Stimulated activated effector memory CD8-positive, alpha-beta T cell treated with anti-CD3 and anti-CD28 coated beads, Interleukin-12 subunit alpha, Interleukin-12 subunit beta, amount 100 ng/mL, for 72 hours (primary cell): Measurements from ENCODE around the gene MYH10.
A peak's percentile ranks its signal among the peaks of the same experiment; 100 is the strongest.
"Not testable (repeated sequence)": the region's sequence is repeated elsewhere in the genome, so short reads cannot be mapped to it uniquely, and the experiment has no call there.

Experiments used
- ATAC-seq: fragments of 150-1000 bp; cut with Tn5 transposase; 2 replicates; pipeline ENCODE4 v1.10.0; 2021
- DNase-seq, 2 donors: peaks; one replicate each; pipeline ENCODE4 v3.0.0; 2021 to 2022; ENCODE audit warnings: low spot score in 2 of 2
- H3K27ac Mint-ChIP-seq: one replicate; pipeline ENCODE4 v1.8.0; 2022; ENCODE audit warnings: mild to moderate bottlenecking, mixed read lengths
- H3K36me3 Mint-ChIP-seq: one replicate; pipeline ENCODE4 v1.8.0; 2022; ENCODE audit warnings: mild to moderate bottlenecking, mixed read lengths
- H3K4me1 Mint-ChIP-seq: one replicate; pipeline ENCODE4 v1.8.0; 2022; ENCODE audit warnings: mixed read lengths
- H3K4me3 Mint-ChIP-seq: one replicate; pipeline ENCODE4 v1.8.0; 2022; ENCODE audit warnings: mild to moderate bottlenecking, mixed read lengths
- H3K9me3 Mint-ChIP-seq: one replicate; pipeline ENCODE4 v1.8.0; 2022; ENCODE audit warnings: mixed read lengths

The MYH10 gene

DNA sequence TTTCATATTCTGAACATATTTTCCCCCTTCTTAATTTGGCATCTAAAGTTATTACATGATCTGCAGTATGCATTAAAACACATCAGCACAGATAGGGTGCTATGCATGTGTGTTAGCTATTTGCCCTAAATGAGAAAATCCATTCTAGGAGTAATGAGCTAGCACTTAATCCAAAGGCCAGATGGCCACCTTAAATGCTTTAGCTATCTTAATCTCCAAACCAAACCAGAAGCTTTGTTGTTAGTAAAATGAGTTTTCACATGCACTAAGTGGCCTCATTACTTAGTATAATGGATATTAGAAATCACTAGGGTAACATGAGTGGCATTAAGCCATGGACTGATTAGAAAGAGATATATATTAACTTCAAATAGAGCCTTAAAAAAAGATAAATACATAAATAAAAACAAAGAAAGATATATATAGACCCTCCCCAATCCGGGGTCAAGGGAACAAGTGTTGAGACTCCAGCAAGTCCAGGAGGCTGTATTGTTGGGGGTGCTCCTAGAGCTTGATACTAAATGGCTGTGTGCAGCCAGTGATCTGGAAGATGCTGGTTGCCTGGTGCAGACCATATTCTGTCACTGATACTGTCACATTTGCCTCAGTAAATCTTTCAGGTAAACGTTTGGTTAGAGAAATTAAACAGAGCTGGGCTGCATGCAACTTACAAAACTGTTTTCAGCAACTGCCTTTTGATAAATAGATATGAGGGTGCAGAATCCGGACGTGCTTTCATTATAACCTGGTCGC is 67.3 kb downstream of the MYH10 start:
- no peak for DNase-seq
- no peaks in the 10 kb centered on the region for H3K4me1 Mint-ChIP-seq
- no peaks in the 10 kb centered on the region for H3K9me3 Mint-ChIP-seq
- H3K36me3 Mint-ChIP-seq = no peaks in the 10 kb centered on the region
- no peak for ATAC-seq
- no peak overlapping the region for H3K4me3 Mint-ChIP-seq
- no peak overlapping the region for H3K27ac Mint-ChIP-seq

DNA sequence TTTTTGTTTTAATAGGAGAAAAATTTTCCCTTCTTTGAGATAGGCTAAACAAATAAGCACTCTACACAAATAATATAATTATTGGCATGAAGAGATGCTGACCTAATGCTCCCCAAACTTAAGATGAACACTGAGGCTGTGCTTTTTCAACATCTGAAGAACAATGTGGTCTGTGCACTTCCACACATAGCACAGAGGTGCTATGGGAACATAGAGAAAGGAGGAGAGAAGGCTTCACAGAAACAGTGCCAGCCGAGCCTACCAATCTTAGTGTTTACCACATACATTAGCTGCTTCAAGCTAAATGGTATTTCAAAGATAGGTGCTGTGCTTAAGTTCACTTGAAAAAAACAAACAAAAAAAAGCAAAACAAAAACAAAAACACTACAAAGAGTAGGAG is 72.4 kb downstream of the MYH10 start:
- DNase-seq (no peak), ATAC-seq (no peak)
- no peak overlapping the region for H3K4me3 Mint-ChIP-seq
- no peak overlapping the region for H3K27ac Mint-ChIP-seq
- H3K9me3 Mint-ChIP-seq = no peaks in the 10 kb centered on the region
- H3K36me3 Mint-ChIP-seq = no peaks in the 10 kb centered on the region
- H3K4me1 Mint-ChIP-seq = no peaks in the 10 kb centered on the region

DNA sequence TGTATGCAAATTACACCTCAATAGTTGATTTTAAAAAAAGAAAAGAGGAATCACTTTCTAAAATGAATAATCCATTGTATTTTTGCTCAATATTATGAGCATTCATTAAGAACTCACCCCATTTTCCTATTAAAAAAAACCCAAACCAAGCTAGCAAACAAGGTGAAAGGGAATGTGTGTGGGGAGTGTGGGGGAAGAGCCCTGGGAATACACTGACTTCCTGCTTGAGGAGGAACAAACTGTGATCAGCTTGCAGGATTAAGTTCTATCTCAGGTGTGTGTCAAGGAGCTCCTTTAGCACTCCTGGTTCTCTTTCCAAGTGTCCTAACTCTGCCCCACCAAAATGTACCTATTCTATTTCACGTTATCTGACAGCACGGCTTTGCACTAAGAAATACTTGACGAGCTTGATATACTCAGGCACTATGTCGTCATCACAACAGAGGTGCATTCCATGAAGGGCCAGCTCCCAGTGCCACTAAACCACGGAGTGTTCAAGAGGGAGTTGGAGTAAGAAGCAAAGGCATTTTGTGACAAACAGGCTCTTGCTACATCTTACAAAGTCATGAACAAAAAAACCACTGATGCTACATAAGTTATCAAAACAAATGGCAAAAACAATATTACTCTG is 73.2 kb downstream of the MYH10 start:
- H3K36me3 Mint-ChIP-seq = no peaks in the 10 kb centered on the region
- DNase-seq = no peak

DNA sequence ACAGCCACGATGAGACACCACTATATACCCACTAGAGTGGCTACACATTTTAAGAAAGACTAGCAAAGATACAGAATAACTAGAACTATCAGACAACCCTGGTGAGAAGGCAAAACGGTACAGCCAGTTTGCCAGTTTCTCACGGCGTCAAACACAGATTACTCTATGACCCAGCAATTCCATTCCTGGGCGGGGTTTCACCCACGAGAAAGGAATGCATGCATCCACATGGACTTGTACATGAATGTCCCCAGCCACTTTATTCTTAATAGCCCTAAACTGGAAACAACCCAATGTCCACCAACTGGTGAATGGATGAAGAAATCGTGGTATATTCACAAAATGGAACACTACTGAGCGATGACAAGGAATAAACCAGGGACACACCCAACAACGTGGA is 74.5 kb downstream of the MYH10 start:
- Mint-ChIP-seq H3K36me3 (no peaks in the 10 kb centered on the region), H3K4me3 (no peak overlapping the region), H3K27ac (no peak overlapping the region), H3K9me3 (no peaks in the 10 kb centered on the region), H3K4me1 (no peaks in the 10 kb centered on the region)
- ATAC-seq (no peak), DNase-seq (no peak)

More for the DNA sequence above, 73.2 kb downstream of the MYH10 start:
- H3K9me3 Mint-ChIP-seq = no peaks in the 10 kb centered on the region
- H3K4me1 Mint-ChIP-seq = no peaks in the 10 kb centered on the region
- ATAC-seq = no peak
- no peak overlapping the region for H3K27ac Mint-ChIP-seq
- H3K4me3 Mint-ChIP-seq = no peak overlapping the region

DNA sequence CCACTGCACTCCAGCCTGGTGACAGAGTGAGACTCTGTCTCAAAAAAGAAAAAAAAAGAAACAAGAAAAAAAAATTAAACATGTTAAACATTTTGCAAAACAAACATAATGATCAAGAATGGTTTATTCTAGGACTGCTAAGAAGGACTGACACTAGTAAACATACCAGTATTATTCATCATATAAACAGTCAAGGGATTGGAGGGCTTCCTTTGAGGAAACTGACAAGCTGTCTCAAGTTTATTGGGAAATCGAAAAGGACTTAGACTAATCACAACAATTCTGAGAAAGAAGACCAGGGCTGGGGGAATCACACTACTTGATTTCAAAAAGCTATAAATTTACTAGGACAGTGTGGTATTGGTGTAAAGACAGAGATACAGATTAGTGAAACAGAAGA is 75.5 kb downstream of the MYH10 start:
- H3K9me3 Mint-ChIP-seq = no peaks in the 10 kb centered on the region
- H3K4me1 Mint-ChIP-seq = no peaks in the 10 kb centered on the region
- no peak overlapping the region for H3K4me3 Mint-ChIP-seq
- no peaks in the 10 kb centered on the region for H3K36me3 Mint-ChIP-seq
- H3K27ac Mint-ChIP-seq = no peak overlapping the region
- DNase-seq (no peak), ATAC-seq (no peak)

DNA sequence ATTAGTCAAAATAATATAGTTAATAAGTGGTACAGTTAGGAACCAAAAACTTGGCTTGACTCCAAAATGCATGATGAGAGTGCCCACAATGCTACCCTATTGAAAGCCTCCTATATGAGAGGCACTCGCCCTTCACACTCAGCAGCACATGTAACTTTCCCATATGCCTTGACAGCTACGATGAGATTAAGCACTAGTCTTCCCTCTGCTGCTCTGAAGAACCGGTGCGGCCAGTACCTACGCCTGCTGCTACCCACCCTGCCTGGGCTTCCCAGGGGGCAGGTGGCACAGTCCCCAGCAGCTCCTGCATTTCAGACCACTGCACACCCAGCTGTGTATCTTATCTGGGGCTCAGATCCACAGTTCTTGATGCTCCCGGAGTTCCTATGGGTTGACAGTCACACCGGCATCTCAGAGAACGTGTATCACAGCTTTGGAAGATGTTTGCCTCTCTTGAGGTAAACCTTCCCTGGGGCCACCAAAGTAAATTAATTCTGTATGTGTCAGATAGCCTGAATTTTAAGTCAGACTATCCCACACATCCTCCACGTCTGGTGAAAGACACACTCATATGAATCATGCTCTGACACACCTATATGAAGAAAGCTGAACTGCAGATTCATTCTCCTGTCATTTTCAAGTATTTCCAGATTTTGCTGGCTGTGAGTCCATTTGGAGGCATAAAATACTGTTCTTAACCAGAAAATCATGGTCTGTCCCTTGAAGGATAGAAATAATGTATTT is 77.8 kb downstream of the MYH10 start:
- ATAC-seq (no peak), DNase-seq (no peak)
- no peak overlapping the region for H3K27ac Mint-ChIP-seq
- no peak overlapping the region for H3K4me3 Mint-ChIP-seq
- no peaks in the 10 kb centered on the region for H3K9me3 Mint-ChIP-seq
- no peaks in the 10 kb centered on the region for H3K36me3 Mint-ChIP-seq
- H3K4me1 Mint-ChIP-seq = no peaks in the 10 kb centered on the region

DNA sequence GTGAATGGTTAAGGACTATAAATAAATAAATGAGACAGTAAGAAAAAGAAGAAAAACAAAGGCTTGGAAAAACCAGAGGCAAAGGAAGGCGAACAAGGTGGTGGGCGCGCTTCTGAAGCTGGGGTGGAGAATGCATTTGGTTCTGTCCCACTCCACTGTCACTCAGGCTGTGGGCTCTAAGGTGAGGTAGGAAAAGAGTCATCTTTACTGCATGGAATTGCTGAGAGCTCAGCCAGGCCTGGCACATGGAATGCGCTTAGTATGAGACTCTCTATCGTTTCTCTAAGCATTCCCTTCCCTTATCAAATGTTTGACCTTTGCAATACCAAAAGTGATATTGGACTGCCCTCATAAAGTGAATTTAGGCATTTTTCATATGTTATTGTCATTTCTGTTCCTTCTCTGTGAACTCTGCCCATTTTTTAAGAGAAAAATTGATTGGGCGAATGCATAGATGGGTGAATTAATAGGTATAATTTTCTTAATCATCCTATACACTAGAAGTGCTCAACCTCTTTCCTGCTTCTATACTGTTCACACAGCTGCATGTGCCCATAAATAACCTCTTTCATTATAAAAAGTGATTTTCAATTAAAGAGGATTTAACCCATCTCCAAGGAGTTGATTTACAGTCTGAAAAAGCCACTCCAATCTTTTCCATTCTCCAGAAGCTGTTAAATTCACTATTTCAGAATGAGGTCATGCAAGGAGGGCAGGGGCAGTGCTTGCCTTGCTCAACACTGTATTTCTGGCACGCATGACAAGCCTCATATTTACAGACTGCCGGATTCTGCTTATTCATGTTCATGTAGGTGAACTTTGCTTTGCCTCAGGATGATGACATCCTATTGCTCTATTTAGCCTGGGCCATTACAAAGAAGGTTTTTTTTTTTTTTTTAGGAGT is 87.7 kb downstream of the MYH10 start:
- Mint-ChIP-seq H3K9me3 (no peaks in the 10 kb centered on the region), H3K4me3 (no peak overlapping the region), H3K27ac (no peak overlapping the region), H3K4me1 (no peaks in the 10 kb centered on the region), H3K36me3 (no peaks in the 10 kb centered on the region)
- ATAC-seq = no peak
- no peak for DNase-seq

DNA sequence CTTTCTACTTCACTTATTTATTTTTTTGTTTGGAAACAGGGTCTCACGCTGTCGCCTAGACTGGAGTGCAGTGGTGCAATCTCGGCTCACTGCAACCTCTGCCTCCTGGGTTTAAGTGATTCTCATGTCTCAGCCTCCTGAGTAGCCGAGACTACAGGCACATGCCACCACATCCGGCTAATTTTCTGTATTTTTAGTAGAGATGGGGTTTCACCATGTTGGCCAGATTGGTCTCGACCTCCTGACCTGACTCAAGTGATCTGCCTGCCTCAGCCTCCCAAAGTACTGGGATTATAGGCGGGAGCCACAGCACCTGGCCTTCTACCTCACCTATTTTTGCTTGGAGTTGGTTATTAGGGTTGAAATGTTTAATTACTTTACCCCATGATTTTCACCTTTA is 90.5 kb downstream of the MYH10 start:
- not testable (repeated sequence) for H3K36me3 Mint-ChIP-seq, DNase-seq, H3K9me3 Mint-ChIP-seq, H3K27ac Mint-ChIP-seq, H3K4me1 Mint-ChIP-seq, H3K4me3 Mint-ChIP-seq, ATAC-seq

DNA sequence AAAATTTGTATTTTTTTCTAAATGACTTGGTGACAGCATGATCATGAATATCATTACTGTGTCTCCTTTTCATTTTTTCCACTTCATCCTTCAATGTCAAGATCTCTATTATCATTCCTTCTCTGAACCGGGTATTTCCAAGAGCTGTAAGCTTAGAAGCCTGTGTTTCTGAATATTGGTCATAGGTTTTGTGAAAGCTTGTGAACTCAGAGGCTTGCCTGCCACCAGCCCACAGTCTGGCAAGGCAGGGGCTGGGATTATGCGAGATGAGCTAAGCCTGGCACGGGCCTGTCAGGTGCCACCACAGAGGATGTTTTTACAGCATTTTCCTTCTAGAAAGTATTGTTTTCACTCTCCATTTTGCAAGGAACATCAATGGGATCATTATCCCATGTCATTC is 92.8 kb downstream of the MYH10 start:
- ATAC-seq (peak; percentile 67), DNase-seq (no peak)
- Mint-ChIP-seq H3K27ac (no peak overlapping the region), H3K36me3 (no peaks in the 10 kb centered on the region), H3K4me3 (no peak overlapping the region), H3K4me1 (no peaks in the 10 kb centered on the region), H3K9me3 (no peaks in the 10 kb centered on the region)

DNA sequence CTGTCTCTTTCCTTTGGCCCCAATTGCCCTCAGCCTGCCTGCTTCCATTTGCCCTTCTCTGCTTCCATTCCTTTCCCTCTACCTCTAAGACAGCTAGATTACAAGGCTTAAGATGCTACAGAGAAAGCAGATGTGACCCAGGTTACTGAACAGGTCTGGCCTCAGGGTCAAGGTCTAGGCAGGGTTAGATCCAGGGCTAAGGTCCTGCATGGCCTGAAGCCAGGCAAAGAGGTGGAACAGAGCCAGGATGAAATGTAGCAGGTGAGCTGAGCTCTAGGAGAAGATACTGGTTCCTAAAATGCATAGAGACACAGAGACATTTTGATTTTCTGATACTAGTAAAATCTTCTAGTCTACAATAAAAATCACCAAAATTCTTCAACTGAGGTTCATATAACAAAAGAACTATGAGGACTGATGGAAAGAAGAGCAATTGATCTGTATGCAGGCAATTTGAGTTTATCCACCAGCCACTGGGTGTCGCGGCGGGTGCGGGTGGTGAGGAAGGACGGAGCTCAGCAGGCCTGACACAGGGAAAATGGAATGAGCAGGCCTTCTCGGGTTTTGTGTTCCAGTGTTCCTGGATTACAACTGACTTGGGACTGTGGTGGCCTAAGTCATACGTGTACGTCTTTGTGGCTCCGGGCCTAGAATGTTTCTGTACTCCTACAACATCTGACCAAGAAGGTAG is 95.9 kb downstream of the MYH10 start:
- Mint-ChIP-seq H3K4me1 (no peaks in the 10 kb centered on the region), H3K4me3 (no peak overlapping the region), H3K27ac (no peak overlapping the region), H3K36me3 (no peaks in the 10 kb centered on the region), H3K9me3 (no peaks in the 10 kb centered on the region)
- ATAC-seq (no peak), DNase-seq (no peak)

DNA sequence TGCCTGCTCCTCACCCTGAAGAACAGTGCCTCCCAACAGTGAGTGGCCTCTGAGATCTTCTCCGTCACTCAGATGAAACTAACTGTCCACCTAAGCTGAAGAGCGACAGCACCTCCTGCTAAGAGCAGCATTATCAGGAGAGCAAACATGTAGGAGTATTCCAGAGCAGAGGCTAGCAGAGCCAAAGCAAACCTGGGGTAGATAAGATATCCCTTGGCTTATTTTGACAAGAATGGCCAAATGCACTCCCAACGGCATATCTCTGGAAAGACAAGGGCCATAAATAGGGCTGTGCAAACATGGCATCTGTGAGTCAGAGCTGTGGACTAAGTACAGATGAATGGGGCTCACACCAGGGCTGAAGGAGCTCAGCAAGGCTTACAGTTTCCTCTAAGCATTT is 98.5 kb downstream of the MYH10 start:
- H3K4me1 Mint-ChIP-seq = no peaks in the 10 kb centered on the region
- no peak overlapping the region for H3K27ac Mint-ChIP-seq
- H3K4me3 Mint-ChIP-seq = no peak overlapping the region
- H3K36me3 Mint-ChIP-seq = no peaks in the 10 kb centered on the region
- DNase-seq (no peak), ATAC-seq (no peak)
- H3K9me3 Mint-ChIP-seq = no peaks in the 10 kb centered on the region

DNA sequence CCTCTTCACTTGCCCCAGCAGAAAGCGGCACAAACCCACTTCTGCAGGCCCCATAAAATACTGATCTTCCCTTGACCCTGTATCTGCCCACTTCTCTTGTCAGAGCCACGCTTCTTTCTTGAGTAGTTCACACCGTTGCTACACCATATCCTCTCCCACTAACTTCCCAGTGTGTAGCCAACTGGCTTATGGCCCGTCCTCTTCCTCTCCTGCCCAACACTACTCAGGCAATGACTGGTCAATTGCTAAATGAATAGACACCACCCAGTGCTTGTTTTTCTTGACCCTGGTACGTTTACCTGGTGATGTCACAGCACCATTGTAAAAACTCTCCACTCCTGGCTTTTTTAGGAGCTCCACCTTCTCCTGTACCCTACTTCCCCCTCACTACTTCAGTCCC is 107.9 kb downstream of the MYH10 start:
- Mint-ChIP-seq H3K4me3 (no peak overlapping the region), H3K9me3 (no peaks in the 10 kb centered on the region), H3K4me1 (no peaks in the 10 kb centered on the region), H3K27ac (no peak overlapping the region), H3K36me3 (no peaks in the 10 kb centered on the region)
- DNase-seq = no peak
- ATAC-seq = no peak

DNA sequence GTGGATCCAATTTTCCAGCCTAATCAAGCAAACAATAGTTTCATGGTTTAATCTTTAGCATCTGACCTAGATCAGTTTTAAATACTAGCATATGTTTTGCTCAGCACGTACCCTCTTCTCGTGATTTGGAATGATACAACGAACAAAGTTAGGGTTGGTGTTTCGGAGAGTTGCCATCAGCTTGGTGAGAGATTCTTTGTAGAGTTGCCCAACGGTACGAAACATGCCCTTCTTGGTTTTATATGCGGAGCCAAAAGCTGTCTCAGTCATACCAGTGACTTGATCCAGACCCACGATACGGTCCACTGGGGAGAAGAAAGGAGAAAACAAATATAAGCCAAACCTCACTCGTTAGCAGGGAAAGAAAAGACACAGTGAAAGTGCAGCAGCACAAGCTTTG is 109.5 kb downstream of the MYH10 start:
- Mint-ChIP-seq H3K9me3 (no peaks in the 10 kb centered on the region), H3K27ac (no peak overlapping the region), H3K4me1 (no peaks in the 10 kb centered on the region), H3K36me3 (no peaks in the 10 kb centered on the region), H3K4me3 (no peak overlapping the region)
- DNase-seq (no peak), ATAC-seq (no peak)

DNA sequence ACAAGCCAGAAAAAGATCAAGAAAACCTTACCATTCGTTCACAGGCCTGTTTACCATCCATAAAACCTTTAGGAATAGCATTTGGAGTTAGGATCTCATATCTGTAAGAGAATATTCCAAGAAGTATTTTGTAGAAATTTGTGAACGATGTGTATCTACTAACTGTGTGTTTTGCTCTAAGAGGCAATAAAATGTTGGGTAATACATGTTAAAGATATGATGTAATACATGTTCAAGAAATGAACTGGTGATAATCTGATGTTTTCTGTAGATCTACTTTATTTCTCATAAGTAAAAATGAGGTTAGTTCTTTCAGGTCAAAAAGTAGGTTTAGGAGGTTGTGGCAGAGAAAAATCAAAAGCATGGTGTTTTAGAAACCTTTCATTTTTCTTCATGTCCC is 111.7 kb downstream of the MYH10 start:
- H3K27ac Mint-ChIP-seq = no peak overlapping the region
- H3K4me1 Mint-ChIP-seq = no peaks in the 10 kb centered on the region
- H3K36me3 Mint-ChIP-seq = no peaks in the 10 kb centered on the region
- no peaks in the 10 kb centered on the region for H3K9me3 Mint-ChIP-seq
- no peak overlapping the region for H3K4me3 Mint-ChIP-seq
- no peak for DNase-seq
- no peak for ATAC-seq

DNA sequence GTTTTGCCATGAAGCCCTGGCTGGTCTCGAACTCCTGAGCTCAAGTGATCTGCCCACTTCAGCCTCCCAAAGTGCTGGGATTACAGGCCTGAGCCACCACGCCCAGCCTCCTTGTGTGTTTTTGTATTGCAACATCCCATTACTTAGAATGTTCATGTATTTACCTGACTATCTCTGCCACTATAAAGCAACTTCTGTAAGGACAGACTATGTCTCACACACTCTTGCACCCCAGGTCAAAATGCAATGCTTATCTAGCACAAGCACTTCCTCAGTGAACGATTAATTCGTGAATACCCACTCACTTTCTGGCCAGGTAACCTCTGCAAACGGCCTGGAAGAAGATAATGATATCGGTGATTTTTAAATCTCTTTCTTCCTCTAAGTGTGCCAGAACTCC is 112.2 kb downstream of the MYH10 start:
- Mint-ChIP-seq H3K9me3 (no peaks in the 10 kb centered on the region), H3K36me3 (no peaks in the 10 kb centered on the region), H3K4me1 (no peaks in the 10 kb centered on the region), H3K27ac (no peak overlapping the region), H3K4me3 (no peak overlapping the region)
- no peak for ATAC-seq
- no peak for DNase-seq
